Esophagus squamous epithelium (tissue), 5 donors: ENCODE results near the gene EDAR. TPM values are rescaled to one million over a fixed set of nuclear protein-coding genes. Genes with fewer than 3 reads are reported as not detected.

ENCODE experiments used
- DNase-seq: peaks from one replicate; lab custom pipeline; 2025; lab: John Stamatoyannopoulos, UW
- H3K27ac ChIP-seq, 4 donors: fragments of 200-600 bp; sonication (generic); one replicate each; pipeline ENCODE4 v1.5.1; 2016 to 2019; ENCODE audit warnings: mild to moderate bottlenecking in 1 of 4
- H3K27me3 ChIP-seq, 4 donors: fragments of 200-600 bp; sonication (generic); 1 replicate in 3 of 4; 2 replicates in 1 of 4; pipeline versions ENCODE4 v1.5.1 to v1.6.0; 2017 to 2021; ENCODE audit warnings: antibody characterized with exemption in 1 of 4
- H3K36me3 ChIP-seq, 3 donors: fragments of 200-600 bp; sonication (generic); one replicate each; pipeline ENCODE4 v1.5.1; 2016 to 2019
- H3K4me1 ChIP-seq, 3 donors: fragments of 200-600 bp; sonication (generic); one replicate each; pipeline ENCODE4 v1.5.1; 2017 to 2019
- H3K4me3 ChIP-seq, 4 donors: fragments of 200-600 bp; sonication (generic); 1 replicate in 3 of 4; 2 replicates in 1 of 4; pipeline ENCODE4 v1.5.1; 2016 to 2019; ENCODE audit warnings: mild to moderate bottlenecking in 2 of 4, moderate library complexity in 1 of 4
- H3K9me3 ChIP-seq, 3 donors: fragments of 200-600 bp; sonication (generic); one replicate each; pipeline ENCODE4 v1.5.1; 2016 to 2019
- CTCF ChIP-seq, 6 experiments: fragments of 450-650 bp in 4 of 6; fragments of 200-600 bp in 2 of 6; sonication (generic) in 2 of 6; IDR thresholded peaks; one replicate each; pipeline ENCODE4 v1.5.1; 2016 to 2019; ENCODE audit warnings: antibody characterized with exemption in 6 of 6, mild to moderate bottlenecking in 4 of 6, moderate library complexity in 4 of 6
- POLR2A ChIP-seq, 4 donors: fragments of 450-650 bp; IDR thresholded peaks; one replicate each; pipeline ENCODE4 v1.6.1; 2017; ENCODE audit warnings: antibody characterized with exemption in 4 of 4, mild to moderate bottlenecking in 4 of 4, moderate library complexity in 3 of 4
- WGBS, 2 donors: methylation state at CpG; one replicate each; pipeline ENCODE4 v1.1.5; 2018; 5-methylcytosine and 5-hydroxymethylcytosine counted together
- intact Hi-C: fragments of 100-400 bp; cut with DNase I; formaldehyde crosslinking; loops from one replicate; pipeline ENCODE4 v1.15.0; 2022
- small RNA-seq, 4 donors: library from RNA; depleted of rRNA; stranded (forward); fragments of <200 nt; gene quantifications; one replicate each; pipeline ENCODE3, GENCODE V24; 2016
- total RNA-seq, 4 donors: library from RNA; depleted of rRNA; stranded (reverse); fragments of >200 nt; gene quantifications; one replicate each; pipeline ENCODE4 v1.1.0, GENCODE V29; 2016
- donor health status: DM: yes; HTN: yes; CAD: no.

The EDAR gene
- total RNA-seq, 4 donors from 2014 or later, result 3.9 to 5.3 (median 4.4) TPM

DNA sequence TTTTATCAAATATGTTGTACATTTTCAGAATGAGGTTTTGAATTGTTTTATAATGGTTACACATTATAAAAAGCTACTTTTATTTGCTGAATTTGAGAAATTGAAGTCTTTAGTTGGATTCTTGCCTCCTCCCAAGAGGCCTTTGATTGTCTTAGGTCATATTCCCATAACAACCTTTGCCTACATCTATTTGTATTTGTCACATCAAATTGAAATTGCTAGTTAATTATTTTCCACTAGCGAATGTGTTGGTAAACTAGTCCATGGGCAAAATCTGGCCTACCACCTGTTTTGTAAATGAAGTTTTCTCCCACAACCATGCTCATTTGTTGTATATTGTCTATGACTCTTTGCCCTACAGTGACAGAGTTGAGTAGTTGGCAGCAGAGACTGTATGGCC is 142.0 kb downstream of the EDAR start:
- no peaks in the 10 kb centered on the region for H3K27me3 ChIP-seq
- TF ChIP-seq CTCF (IDR thresholded peaks at IDR 0.05) (no peak), POLR2A (IDR thresholded peaks at IDR 0.05) (no peak)
- no peak overlapping the region for H3K4me3 ChIP-seq
- H3K9me3 ChIP-seq, result no peaks in the 10 kb centered on the region
- no peak for DNase-seq
- 83 to 100% methylated on average over 1 of the region's 1 CpG for WGBS, 2 donors
- H3K36me3 ChIP-seq, result peaks cover 0 to 11% (median 0%) of the 10 kb centered on the region in 3 donors
- no peak overlapping the region for H3K27ac ChIP-seq
- intact Hi-C loops, result no loop called here
- no peaks in the 10 kb centered on the region for H3K4me1 ChIP-seq

- H3K4me1 ChIP-seq, result no peaks in the 10 kb centered on the region
- intact Hi-C loops, result no loop called here
- peaks cover 0 to 13% (median 0%) of the 10 kb centered on the region in 3 donors for H3K36me3 ChIP-seq
- no peak overlapping the region for H3K27ac ChIP-seq
- TF ChIP-seq CTCF (IDR thresholded peaks at IDR 0.05) (no peak), POLR2A (IDR thresholded peaks at IDR 0.05) (no peak)
- no peaks in the 10 kb centered on the region for H3K27me3 ChIP-seq
- H3K9me3 ChIP-seq, result no peaks in the 10 kb centered on the region
- no peak for DNase-seq
- no peak overlapping the region for H3K4me3 ChIP-seq
Observed at GRCh38 chr2:108845923-108846322, 143.1 kb downstream of the EDAR start.

Small RNA genes within 50 kb of the gene (small RNA-seq; reads per million reads assigned to genes)
- 0 reads per million in 4 donors for gene AC073415.1

Other genes starting within 250 kb of the EDAR start
- gene CCDC138, start 202.4 kb downstream of the EDAR start, total RNA-seq, result 1 to 10 TPM; 4.2 to 9.2 (median 6.5) TPM
- 1 to 10 TPM; 2.4 to 5.5 (median 2.9) TPM for gene SH3RF3, start 140.0 kb upstream of the EDAR start, total RNA-seq